T-helper 17 cell (primary cell): Measurements from ENCODE around the gene SLC25A42. TPM values are rescaled to one million over a fixed set of nuclear protein-coding genes. Genes with fewer than 3 reads are reported as not detected.

ENCODE experiments used
- total RNA-seq, 4 donors: library from RNA in 2 of 4; stranded (reverse) in 2 of 4; gene quantifications; one replicate each; pipeline ENCODE4 v1.2.3 and lab custom pipeline; 2022 to 2026

Gene SLC25A42
- total RNA-seq, 2 donors from 2014 or later: 17.1 to 18.9 TPM

Other genes with a start within 250 kb of the SLC25A42 start
- gene UPF1, start 232.0 kb upstream of the SLC25A42 start, total RNA-seq: 100 to 1,000 TPM; 135 to 143 TPM
- not detected for gene CERS1, start 167.8 kb upstream of the SLC25A42 start, total RNA-seq
- gene COPE, start 144.6 kb upstream of the SLC25A42 start, total RNA-seq: 100 to 1,000 TPM; 166 to 185 TPM
- gene DDX49, start 144.3 kb upstream of the SLC25A42 start, total RNA-seq: 10 to 100 TPM; 45.2 to 49.1 TPM
- gene HOMER3, start 122.8 kb upstream of the SLC25A42 start, total RNA-seq: 1 to 10 TPM; 3.3 to 4.7 TPM
- 100 to 1,000 TPM; 109 to 127 TPM for gene SUGP2, start 30.5 kb upstream of the SLC25A42 start, total RNA-seq
- gene ARMC6, start 30.4 kb upstream of the SLC25A42 start, total RNA-seq: 10 to 100 TPM; 11.6 to 12.3 TPM
- gene TMEM161A, start 74.5 kb downstream of the SLC25A42 start, total RNA-seq: 10 to 100 TPM; 13.1 to 13.7 TPM
- gene MEF2B, start 106.3 kb downstream of the SLC25A42 start, total RNA-seq: 1 to 10 TPM; 1.3 to 3.5 TPM
- 10 to 100 TPM; 27.4 to 30.8 TPM for gene BORCS8, start 128.2 kb downstream of the SLC25A42 start, total RNA-seq
- gene RFXANK, start 128.3 kb downstream of the SLC25A42 start, total RNA-seq: 10 to 100 TPM; 61.9 to 69.2 TPM
- gene NR2C2AP, start 139.4 kb downstream of the SLC25A42 start, total RNA-seq: 10 to 100 TPM; 15.0 to 17.3 TPM
- gene NCAN, start 148.0 kb downstream of the SLC25A42 start, total RNA-seq: not detected
- not detected for gene TM6SF2, start 209.3 kb downstream of the SLC25A42 start, total RNA-seq